ENCODE data around the gene UIMC1. TPM values are rescaled to one million over a fixed set of nuclear protein-coding genes. Genes with fewer than 3 reads are reported as not detected.
"Not testable (repeated sequence)": the region's sequence is repeated elsewhere in the genome, so short reads cannot be mapped to it uniquely, and the experiment has no call there.

UIMC1 gene
- total and polyA plus RNA-seq, 8 donors: 11.6 to 81.7 (median 33.2) TPM

- DNase-seq: no peak
- TF ChIP-seq CTCF (IDR thresholded peaks at IDR 0.05): no peak
- no peak for TF ChIP-seq POLR2A (IDR thresholded peaks at IDR 0.05)
- TF ChIP-seq POLR2AphosphoS5 (IDR thresholded peaks at IDR 0.05): no peak
- TF ChIP-seq EP300 (IDR thresholded peaks at IDR 0.05): no peak
- intact Hi-C loops (cut with DNase I; ENCODE audit: low total_unique reads): no loop called here
- H3K27me3 ChIP-seq: no peaks in the 10 kb centered on the region
- peak overlapping the region; percentile 42 to 81 (median 73) for H3K27ac ChIP-seq
- WGBS, 5 donors: 66 to 87% (median 82%) methylated on average over 3 of the region's 3 CpGs
- peaks cover 5 to 65% (median 24%) of the 10 kb centered on the region in 4 donors for H3K4me1 ChIP-seq
- H3K36me3 ChIP-seq: peaks cover 0 to 3% (median 0%) of the 10 kb centered on the region in 4 donors
- no peaks in the 10 kb centered on the region for H3K9me3 ChIP-seq
- H3K4me3 ChIP-seq: no peak overlapping the region
These were observed 11.5 kb downstream of the UIMC1 start for GRCh38 chr5:176995122-176995490.

- peaks cover 5 to 59% (median 22%) of the 10 kb centered on the region in 4 donors for H3K4me1 ChIP-seq
- intact Hi-C loops (cut with DNase I; ENCODE audit: low total_unique reads): no loop called here
- H3K9me3 ChIP-seq: no peaks in the 10 kb centered on the region
- TF ChIP-seq POLR2AphosphoS5 (IDR thresholded peaks at IDR 0.05): peak in 1 of 3 donors; percentile 12
- TF ChIP-seq CTCF (IDR thresholded peaks at IDR 0.05): no peak
- DNase-seq: peak; percentile 45 to 76
- H3K4me3 ChIP-seq: no peak overlapping the region
- peak overlapping the region; percentile 16 to 81 (median 63) for H3K27ac ChIP-seq
- H3K36me3 ChIP-seq: peaks cover 0 to 3% (median 0%) of the 10 kb centered on the region in 4 donors
- no peaks in the 10 kb centered on the region for H3K27me3 ChIP-seq
- 40 to 57% (median 43%) methylated on average over 7 of the region's 7 CpGs for WGBS, 5 donors
These were observed 12.0 kb downstream of the UIMC1 start for GRCh38 chr5:176994460-176995121.

- Histone ChIP-seq H3K4me1 (peaks cover 5 to 65% (median 22%) of the 10 kb centered on the region in 4 donors), H3K27ac (peak overlapping the region in 1 of 5 donors; percentile 63)
- H3K27me3 ChIP-seq; DNase-seq; H3K4me3 ChIP-seq; H3K36me3 ChIP-seq; H3K9me3 ChIP-seq; intact Hi-C loops (cut with DNase I; ENCODE audit: low total_unique reads): not testable (repeated sequence)
- WGBS, 5 donors: 87 to 97% (median 93%) methylated on average over 3 of the region's 3 CpGs
These were observed 13.5 kb downstream of the UIMC1 start for GRCh38 chr5:176993081-176993480.

- DNase-seq: no peak
- WGBS, 5 donors: 90 to 93% (median 92%) methylated on average over 3 of the region's 3 CpGs
- H3K4me3 ChIP-seq: no peak overlapping the region
- peaks cover 0 to 2% (median under 1%) of the 10 kb centered on the region in 4 donors for H3K36me3 ChIP-seq
- H3K27me3 ChIP-seq: no peaks in the 10 kb centered on the region
- H3K9me3 ChIP-seq: no peaks in the 10 kb centered on the region
- H3K27ac ChIP-seq: no peak overlapping the region
- TF ChIP-seq CTCF (IDR thresholded peaks at IDR 0.05): no peak
- TF ChIP-seq EP300 (IDR thresholded peaks at IDR 0.05): no peak
- TF ChIP-seq POLR2A (IDR thresholded peaks at IDR 0.05): no peak
- TF ChIP-seq POLR2AphosphoS5 (IDR thresholded peaks at IDR 0.05): no peak
- H3K4me1 ChIP-seq: peaks cover 0 to 25% (median 14%) of the 10 kb centered on the region in 4 donors
- intact Hi-C loops (cut with DNase I; ENCODE audit: low total_unique reads): no loop called here
These were observed 19.0 kb downstream of the UIMC1 start for GRCh38 chr5:176987583-176987982.

GRCh38 chr5:176986280-176986679 lies 20.3 kb downstream of the UIMC1 start:
- no peaks in the 10 kb centered on the region for H3K27me3 ChIP-seq
- WGBS, 5 donors: 87 to 100% (median 93%) methylated on average over 2 of the region's 2 CpGs
- H3K27ac ChIP-seq: no peak overlapping the region
- no peak for DNase-seq
- TF ChIP-seq EP300 (IDR thresholded peaks at IDR 0.05): no peak
- TF ChIP-seq CTCF (IDR thresholded peaks at IDR 0.05): no peak
- no peak for TF ChIP-seq POLR2A (IDR thresholded peaks at IDR 0.05)
- TF ChIP-seq POLR2AphosphoS5 (IDR thresholded peaks at IDR 0.05): no peak
- H3K9me3 ChIP-seq: no peaks in the 10 kb centered on the region
- peaks cover 9 to 15% (median 14%) of the 10 kb centered on the region in 4 donors for H3K36me3 ChIP-seq
- H3K4me3 ChIP-seq: no peak overlapping the region
- peaks cover 0 to 21% (median 11%) of the 10 kb centered on the region in 4 donors for H3K4me1 ChIP-seq
- intact Hi-C loops (cut with DNase I; ENCODE audit: low total_unique reads): no loop called here

Measured in stomach (tissue), 9 donors.